ENCODE results near the gene SEMA6C.

The SEMA6C gene

GRCh38 chr1:151146412-151147131 is at the start of gene SEMA6C (continued):
- TF ChIP-seq OVOL3 (tag by site-specific recombination; IDR thresholded peaks at IDR 0.05) (no peak), ZNF654 (tag by site-specific recombination; IDR thresholded peaks at IDR 0.05; ENCODE audit: low read depth) (no peak), ZNF433 (tag by site-specific recombination; IDR thresholded peaks at IDR 0.05; ENCODE audit: low read depth) (no peak), ZNF449 (tag by site-specific recombination; IDR thresholded peaks at IDR 0.05) (0 out of 2 replicates have a peak, but pooled peaks have one; percentile 24), FEZF1 (tag by site-specific recombination; IDR thresholded peaks at IDR 0.05) (no peak), ZNF621 (tag by site-specific recombination; IDR thresholded peaks at IDR 0.05) (no peak), SALL2 (tag by site-specific recombination; IDR thresholded peaks at IDR 0.05; ENCODE audit: borderline replicate concordance) (no peak), ZNF18 (tag by site-specific recombination; IDR thresholded peaks at IDR 0.05) (no peak), ZNF747 (tag by site-specific recombination; IDR thresholded peaks at IDR 0.05) (no peak), ZNF398 (tag by site-specific recombination; IDR thresholded peaks at IDR 0.05) (no peak), KLF10 (tag by site-specific recombination; IDR thresholded peaks at IDR 0.05) (peak; percentile 48; the same call in 1 of the 2 replicates), HIC1 (tag by site-specific recombination; IDR thresholded peaks at IDR 0.05) (no peak), PRDM10 (tag by site-specific recombination; IDR thresholded peaks at IDR 0.05) (peak; percentile 90), ZBTB21 (tag by site-specific recombination; IDR thresholded peaks at IDR 0.05) (no peak), MYNN (tag by site-specific recombination; IDR thresholded peaks at IDR 0.05; ENCODE audit: borderline replicate concordance) (no peak), BCL6B (tag by site-specific recombination; IDR thresholded peaks at IDR 0.05) (no peak), ZNF302 (tag by site-specific recombination; IDR thresholded peaks at IDR 0.05; ENCODE audit: low read depth) (no peak), ZNF544 (tag by site-specific recombination; IDR thresholded peaks at IDR 0.05) (no peak), ZNF585B (tag by site-specific recombination; IDR thresholded peaks at IDR 0.05) (no peak), ZNF626 (tag by site-specific recombination; IDR thresholded peaks at IDR 0.05) (no peak), ZNF221 (tag by site-specific recombination; IDR thresholded peaks at IDR 0.05; ENCODE audit: borderline replicate concordance) (no peak), WT1 (tag by site-specific recombination; IDR thresholded peaks at IDR 0.05) (no peak), BCL11B (tag by site-specific recombination; IDR thresholded peaks at IDR 0.05; ENCODE audit: low read depth) (0 out of 2 replicates have a peak, but pooled peaks have one; percentile 32), YY2 (tag by site-specific recombination; IDR thresholded peaks at IDR 0.05) (no peak), ZNF830 (tag by site-specific recombination; IDR thresholded peaks at IDR 0.05; ENCODE audit: low read depth) (no peak), ZNF16 (tag by site-specific recombination; IDR thresholded peaks at IDR 0.05; ENCODE audit: low read depth) (no peak), ZNF768 (tag by site-specific recombination; IDR thresholded peaks at IDR 0.05) (no peak)
